GM21529 (cell line): ENCODE data around the gene SFTPD.

Experiments used
- ATAC-seq: cut with Tn5 transposase; IDR thresholded peaks from one replicate; pipeline ENCODE4 v1.9.1; 2021; ENCODE audit not compliant: unreplicated experiment

Gene SFTPD

GRCh38 chr10:79946271-79947082 lies 2.4 kb downstream of the SFTPD start:
- no peak for ATAC-seq

GRCh38 chr10:79944428-79945395 lies 4.2 kb downstream of the SFTPD start:
- ATAC-seq: no peak

- ATAC-seq: no peak
Measured at GRCh38 chr10:79943871-79944270, 5.0 kb downstream of the SFTPD start.

GRCh38 chr10:79942261-79943185 lies 6.4 kb downstream of the SFTPD start:
- ATAC-seq: no peak

GRCh38 chr10:79941585-79942210 lies 7.2 kb downstream of the SFTPD start:
- no peak for ATAC-seq

GRCh38 chr10:79941146-79941545 lies 7.8 kb downstream of the SFTPD start:
- no peak for ATAC-seq

- no peak for ATAC-seq
Measured at GRCh38 chr10:79940431-79940830, 8.5 kb downstream of the SFTPD start.

- no peak for ATAC-seq
Measured at GRCh38 chr10:79939969-79940368, 8.9 kb downstream of the SFTPD start.

- ATAC-seq: peak; percentile 73
Measured at GRCh38 chr10:79938728-79939406, 10.0 kb downstream of the SFTPD start.

- ATAC-seq: no peak
Measured at GRCh38 chr10:79937701-79938151, 11.2 kb downstream of the SFTPD start.

GRCh38 chr10:79936625-79937615 lies 12.0 kb downstream of the SFTPD start:
- ATAC-seq: no peak

- no peak for ATAC-seq
Measured at GRCh38 chr10:79933961-79934360, 14.9 kb downstream of the SFTPD start.

- ATAC-seq: no peak
Measured at GRCh38 chr10:79932841-79933379, 16.0 kb downstream of the SFTPD start.

- ATAC-seq: no peak
Measured at GRCh38 chr10:79932307-79932706, 16.6 kb downstream of the SFTPD start.

- no peak for ATAC-seq
Measured at GRCh38 chr10:79930751-79931150, 18.2 kb downstream of the SFTPD start.

- ATAC-seq: no peak
Measured at GRCh38 chr10:79930267-79930666, 18.6 kb downstream of the SFTPD start.

GRCh38 chr10:79929409-79929904 lies 19.4 kb downstream of the SFTPD start:
- peak; percentile 84 for ATAC-seq

GRCh38 chr10:79928028-79928583 lies 20.8 kb downstream of the SFTPD start:
- no peak for ATAC-seq
